K562 (cell line): ENCODE results near the gene XPO4. TPM values are rescaled to one million over a fixed set of nuclear protein-coding genes. Genes with fewer than 3 reads are reported as not detected.

Source experiments
- ATAC-seq: fragments of 200-7000 bp; cut with Tn5 transposase; 3 replicates; pipeline ENCODE4 v1.9.1; 2020; ENCODE audit warnings: moderate library complexity
- BruUV-seq: library from RNA; stranded (reverse); fragments of 400-500 nt; replicated peaks from 2 replicates; lab custom pipeline; 2021; lab: Mats Ljungman, UMichigan
- CTCF ChIA-PET: fragments of 300-600 bp; formaldehyde crosslinking; extraction: SDS; loops from one replicate; lab custom pipeline; 2021; ENCODE audit warnings: low intra/inter-chr PET ratio; lab: Yijun Ruan, JAX
- POLR2A ChIA-PET: fragments of 300-600, 350-650 bp; sonication (Branson Sonifier 250); formaldehyde crosslinking; extraction: SDS; loops from one replicate; lab custom pipeline; 2021; ENCODE audit warnings: antibody characterized with exemption, inconsistent platforms; lab: Yijun Ruan, JAX
- DNase-seq, 4 experiments: peaks; one replicate each; pipeline versions ENCODE4 v3.0.0 to v3.0.0-alpha.2; 2011 to 2018; ENCODE audit warnings: low spot score in 3 of 4, mixed read lengths in 3 of 4; ENCODE audit errors: extremely low read depth in 1 of 4
- FAIRE-seq: peaks from 2 replicates; lab custom pipeline; 2011; peaks lifted over from hg19 to GRCh38; lab: Jason Lieb, UNC
- H2AFZ ChIP-seq: 2 replicates; pipeline ENCODE4 v1.6.0; 2011; ENCODE audit warnings: low read depth, low read length, control low read depth, inconsistent platforms
- H3K27ac ChIP-seq: fragments of 200-600 bp; 3 replicates; pipeline ENCODE4 v1.8.0; 2011; ENCODE audit warnings: low read depth, mild to moderate bottlenecking, control low read depth, inconsistent platforms, low read length, moderate library complexity, mixed read lengths; ENCODE audit errors: extremely low read depth
- H3K27me3 ChIP-seq, 2 experiments: fragments of 300-600 bp in 1 of 2; 2 replicates in 1 of 2; 3 replicates in 1 of 2; pipeline versions ENCODE4 v1.6.0 to v1.8.0; 2011; ENCODE audit warnings: inconsistent platforms in 2 of 2, low read length in 2 of 2, mild to moderate bottlenecking in 1 of 2, mixed read lengths in 1 of 2, moderate library complexity in 1 of 2; ENCODE audit not compliant: control insufficient read depth in 2 of 2, insufficient read depth in 2 of 2
- H3K36me3 ChIP-seq: fragments of 300-600 bp; 3 replicates; pipeline ENCODE4 v1.8.0; 2011; ENCODE audit warnings: mild to moderate bottlenecking, low read length, inconsistent platforms; ENCODE audit not compliant: control insufficient read depth, insufficient read depth
- H3K4me1 ChIP-seq, 2 experiments: fragments of 200-600 bp in 1 of 2; replicated peaks in 1 of 2; 2 replicates in 1 of 2; 3 replicates in 1 of 2; pipeline versions ENCODE4 v1.5.1 to v1.8.0; 2011; ENCODE audit warnings: inconsistent platforms in 2 of 2, low read length in 2 of 2, mild to moderate bottlenecking in 1 of 2, mixed read lengths in 1 of 2, moderate library complexity in 1 of 2; ENCODE audit not compliant: control insufficient read depth in 2 of 2, insufficient read depth in 2 of 2
- H3K4me2 ChIP-seq: 2 replicates; pipeline ENCODE4 v1.6.1; 2011; ENCODE audit warnings: low read length, control low read depth, inconsistent platforms, mixed read lengths; ENCODE audit not compliant: insufficient read depth
- H3K4me3 ChIP-seq: fragments of 200-600 bp; sonication (generic), shearing (Covaris generic); 2 replicates; pipeline ENCODE4 v1.5.1; 2016; ENCODE audit warnings: control low read depth, inconsistent platforms
- H3K79me2 ChIP-seq: fragments of 200-600 bp; 3 replicates; pipeline ENCODE4 v1.8.0; 2011; ENCODE audit warnings: low read length, inconsistent platforms; ENCODE audit not compliant: control insufficient read depth, insufficient read depth
- H3K9ac ChIP-seq, 2 experiments: 2 replicates each; pipeline versions ENCODE4 v1.6.0 to v1.6.1; 2011; ENCODE audit warnings: low read depth in 2 of 2, low read length in 2 of 2, control low read depth in 1 of 2, inconsistent platforms in 1 of 2, mild to moderate bottlenecking in 1 of 2, mixed read lengths in 1 of 2; ENCODE audit not compliant: insufficient read depth in 1 of 2
- H3K9me1 ChIP-seq: one replicate; pipeline ENCODE4 v1.6.0; 2011; ENCODE audit warnings: inconsistent platforms, mild to moderate bottlenecking, low read length, moderate library complexity; ENCODE audit not compliant: control insufficient read depth, insufficient read depth
- H3K9me3 ChIP-seq: replicated peaks from 2 replicates; pipeline ENCODE4 v1.5.1; 2011; ENCODE audit warnings: low read depth, low read length, inconsistent platforms; ENCODE audit not compliant: control insufficient read depth, insufficient read depth
- H4K20me1 ChIP-seq: replicated peaks from 2 replicates; pipeline ENCODE4 v1.6.1; 2011; ENCODE audit warnings: low read length, inconsistent platforms, mixed read lengths; ENCODE audit not compliant: control insufficient read depth, insufficient read depth
- CTBP1 ChIP-seq: fragments of 450-650 bp; IDR thresholded peaks from 2 replicates; pipeline ENCODE4 v1.6.1; 2016; ENCODE audit warnings: borderline replicate concordance
- CTCF ChIP-seq, 3 experiments: IDR thresholded peaks in 2 of 3; conservative IDR thresholded peaks in 1 of 3; 2 replicates each; pipeline ENCODE4 v1.5.1; 2011 to 2012; ENCODE audit warnings: low read length in 3 of 3, mild to moderate bottlenecking in 3 of 3, control low read depth in 2 of 3, improper control_type of control experiment in 1 of 3, inconsistent platforms in 1 of 3, low read depth in 1 of 3, mixed read lengths in 1 of 3, moderate library complexity in 1 of 3; ENCODE audit not compliant: insufficient read depth in 2 of 3
- ELK1 ChIP-seq: sonication (generic); formaldehyde crosslinking; IDR thresholded peaks from 2 replicates; pipeline ENCODE4 v1.8.1; 2022; ENCODE audit warnings: missing genetic modification reagents
- FOXJ3 ChIP-seq: sonication (generic); formaldehyde crosslinking; IDR thresholded peaks from 2 replicates; pipeline ENCODE4 v1.4.0; 2020; ENCODE audit warnings: mild to moderate bottlenecking, missing genetic modification reagents
- NCOA2 ChIP-seq, 2 experiments: fragments of 450-650 bp; IDR thresholded peaks; 2 replicates each; pipeline ENCODE4 v1.6.1; 2018; ENCODE audit warnings: mild to moderate bottlenecking in 2 of 2, moderate library complexity in 1 of 2; ENCODE audit not compliant: partially characterized antibody in 2 of 2
- POLR2A ChIP-seq: fragments of 450-650 bp; conservative IDR thresholded peaks from 2 replicates; pipeline ENCODE4 v1.6.1; 2016
- SNRNP70 ChIP-seq: fragments of 200-400 bp; formaldehyde crosslinking; optimal IDR thresholded peaks from 2 replicates; pipeline ENCODE3; 2017; ENCODE audit warnings: low read depth, low read length
- TCF7 ChIP-seq: sonication (generic); IDR thresholded peaks from 2 replicates; pipeline ENCODE4 v1.6.1; 2016; ENCODE audit warnings: antibody characterized with exemption, borderline replicate concordance
- TCFL5 ChIP-seq: fragments of 250-450 bp; sonication (Bioruptor Pico); conservative IDR thresholded peaks from 2 replicates; pipeline ENCODE4 v1.6.1; 2021; ENCODE audit warnings: mild to moderate bottlenecking, moderate library complexity, matching md5 sums
- THRAP3 ChIP-seq: fragments of 450-650 bp; IDR thresholded peaks from 2 replicates; pipeline ENCODE4 v1.6.1; 2016; ENCODE audit warnings: mild to moderate bottlenecking, inconsistent platforms, borderline replicate concordance
- ZBTB1 ChIP-seq: sonication (generic); formaldehyde crosslinking; IDR thresholded peaks from 2 replicates; pipeline ENCODE4 v1.8.1; 2023; ENCODE audit warnings: missing genetic modification reagents, low read depth, mild to moderate bottlenecking, borderline replicate concordance
- ZBTB8A ChIP-seq: fragments of 450-650 bp; IDR thresholded peaks from 2 replicates; pipeline ENCODE4 v1.6.1; 2018; ENCODE audit warnings: mild to moderate bottlenecking, moderate library complexity; ENCODE audit not compliant: partially characterized antibody
- ZNF511 ChIP-seq: sonication (generic); formaldehyde crosslinking; IDR thresholded peaks from 2 replicates; pipeline ENCODE4 v1.8.0; 2022; ENCODE audit warnings: mild to moderate bottlenecking, missing genetic modification reagents
- ZNF696 ChIP-seq: fragments of 250-450 bp; sonication (Bioruptor Pico); conservative IDR thresholded peaks from 2 replicates; pipeline ENCODE4 v1.4.0; 2020; ENCODE audit warnings: mild to moderate bottlenecking, moderate library complexity
- ZNF717 ChIP-seq: fragments of 250-450 bp; sonication (Bioruptor Pico); IDR thresholded peaks from 2 replicates; pipeline ENCODE4 v1.5.0; 2021
- WGBS: fragments of 100-300 bp; shearing (Covaris generic); methylation state at CpG from one replicate; pipeline ENCODE4 v1.1.6; 2016; ENCODE audit warnings: low coverage, mixed read lengths; ENCODE audit not compliant: insufficient coverage; ENCODE audit errors: missing lambda C conversion rate; 5-methylcytosine and 5-hydroxymethylcytosine counted together
- in situ Hi-C: fragments of 300-500 bp; cut with MboI; formaldehyde crosslinking; loops from 4 replicates; pipeline ENCODE4 v1.15.0; 2018; ENCODE audit warnings: inconsistent platforms, mixed read lengths
- intact Hi-C: fragments of 100-400 bp; cut with micrococcal nuclease; formaldehyde crosslinking; loops from 2 replicates; pipeline ENCODE4 v1.14.2; 2022
- polyA plus RNA-seq, 8 experiments: library from polyadenylated mRNA; depleted of rRNA in 4 of 8; stranded (reverse) in 5 of 8; unstranded in 3 of 8; fragments of >200 nt; fragmentation: Nextera tagmentation in 2 of 8; fragmentation: Illumina TruSeq in 1 of 8; extraction: Ambion mirVana in 2 of 8; extraction: Trizol in 1 of 8; gene quantifications; 2 replicates each; pipeline versions ENCODE4 v1.2.1 to v1.2.3, GENCODE V29; 2011 to 2014; ENCODE audit warnings: inconsistent platforms in 1 of 8, missing spikeins in 1 of 8
- total RNA-seq, 7 experiments: library from RNA; depleted of rRNA in 6 of 7; stranded (reverse); fragments of >200 nt in 6 of 7; fragmentation: Illumina TruSeq in 2 of 7; extraction: Trizol in 2 of 7; gene quantifications; 2 replicates each; pipeline versions ENCODE4 v1.2.1 to v1.2.3, GENCODE V29; 2011 to 2021; ENCODE audit warnings: low replicate concordance in 1 of 7

XPO4 gene
- total and polyA plus RNA-seq, 9 of the 15 experiments (the other 6 are each of a cell fraction or from before 2014, with no cell fraction given): 5.5 to 25.1 (median 17.5) TPM

- intact Hi-C loops: no loop called here
- H3K9ac ChIP-seq: no peak overlapping the region
- DNase-seq (no peak), ATAC-seq (no peak), FAIRE-seq (no peak)
- CTCF ChIA-PET: no interaction called here
- no peak overlapping the region for H3K4me2 ChIP-seq
- H2AFZ ChIP-seq: no peak overlapping the region
- POLR2A ChIA-PET: interaction anchor here (0.6 to 1.3 kb wide), 2 partner anchors 10 to 262 kb away, joined by 3 to 4 read pairs; no protein-coding TSS in a partner anchor
- H4K20me1 ChIP-seq: 0 out of 2 replicates have a peak, but pooled peaks cover 5% of the 10 kb centered on the region
- no peaks in the 10 kb centered on the region for H3K4me1 ChIP-seq
- TF ChIP-seq ZBTB1 (CRISPR knock-in tag): no peak
- no peak for TF ChIP-seq ZNF696 (CRISPR knock-in tag)
- TF ChIP-seq TCFL5: no peak
- TF ChIP-seq ZBTB8A: no peak
- no peak for TF ChIP-seq ZNF511
- no peak for TF ChIP-seq CTCF (IDR thresholded peaks at IDR 0.05 in 2 of 3, conservative IDR thresholded peaks at IDR 0.05 in 1 of 3; ENCODE audit: insufficient read depth in 2 of 3, low read depth in 1 of 3, low read length in 3 of 3)
- TF ChIP-seq ZNF717 (CRISPR knock-in tag): no peak
- TF ChIP-seq POLR2A: no peak
- TF ChIP-seq SNRNP70: no peak
- no peak for TF ChIP-seq ELK1 (CRISPR knock-in tag)
- TF ChIP-seq FOXJ3 (CRISPR knock-in tag): no peak
- no peak for TF ChIP-seq NCOA2 (IDR thresholded peaks at IDR 0.05; ENCODE audit: partially characterized antibody in 2 of 2)
- no peak for TF ChIP-seq CTBP1
- TF ChIP-seq THRAP3: no peak
- no peak for TF ChIP-seq TCF7
- H3K4me3 ChIP-seq: no peak overlapping the region
- H3K27me3 ChIP-seq: no peaks in the 10 kb centered on the region
- in situ Hi-C loops: no loop called here
- BruUV-seq: no TSS peak
- peaks cover 14% of the 10 kb centered on the region for H3K36me3 ChIP-seq
- no peaks in the 10 kb centered on the region for H3K9me1 ChIP-seq
- H3K79me2 ChIP-seq: peaks cover 97% of the 10 kb centered on the region
- H3K27ac ChIP-seq: no peak overlapping the region
- whole genome bisulfite sequencing: 73% methylated on average over 2 of the region's 3 CpGs
- no peaks in the 10 kb centered on the region for H3K9me3 ChIP-seq
These were observed 11.5 kb downstream of the XPO4 start for GRCh38 chr13:20891034-20891433.
